PC-3 (cell line): ENCODE results near the gene PRR14L. TPM values are rescaled to one million over a fixed set of nuclear protein-coding genes. Genes with fewer than 3 reads are reported as not detected.
"Not testable (repeated sequence)": the region's sequence is repeated elsewhere in the genome, so short reads cannot be mapped to it uniquely, and the experiment has no call there.

Experiments used
- ATAC-seq: fragments of 200-7000 bp; cut with Tn5 transposase; 2 replicates; pipeline ENCODE4 v1.9.1; 2020; ENCODE audit warnings: mild to moderate bottlenecking, moderate library complexity
- BruUV-seq: library from RNA; stranded (reverse); fragments of 400-500 nt; replicated peaks from 2 replicates; lab custom pipeline; 2021; lab: Mats Ljungman, UMichigan
- CTCF ChIA-PET: fragments of 300-600 bp; sonication (Branson Sonifier 250); formaldehyde crosslinking; loops from one replicate; lab custom pipeline; 2022; ENCODE audit warnings: antibody characterized with exemption; lab: Charles Lee
- POLR2A ChIA-PET: fragments of 300-600 bp; sonication (Branson Sonifier 250); formaldehyde crosslinking; loops from one replicate; lab custom pipeline; 2022; ENCODE audit warnings: antibody characterized with exemption; ENCODE audit not compliant: unreplicated experiment; lab: Charles Lee
- DNase-seq: peaks from one replicate; pipeline ENCODE4 v3.0.0-alpha.2; 2015
- H2AFZ ChIP-seq: fragments of 300-600 bp; sonication (generic); 2 replicates; pipeline ENCODE4 v1.6.0; 2016; ENCODE audit warnings: antibody characterized with exemption, low read length
- H3F3A ChIP-seq: fragments of 300-600 bp; sonication (generic); one replicate; pipeline ENCODE4 v1.6.0; 2017; ENCODE audit warnings: antibody characterized with exemption, low read length, control low read depth, mild to moderate bottlenecking; ENCODE audit not compliant: unreplicated experiment
- H3K27ac ChIP-seq: fragments of 300-600 bp; sonication (generic); 2 replicates; pipeline ENCODE4 v1.5.1; 2016; ENCODE audit warnings: mild to moderate bottlenecking, low read length
- H3K27me3 ChIP-seq: fragments of 300-600 bp; sonication (generic); 2 replicates; pipeline ENCODE4 v1.6.1; 2016; ENCODE audit warnings: low read length, mixed read lengths
- H3K36me3 ChIP-seq: fragments of 300-600 bp; sonication (generic); 2 replicates; pipeline ENCODE4 v1.6.1; 2016; ENCODE audit warnings: low read depth, mixed run types, low read length, mixed read lengths
- H3K4me1 ChIP-seq: fragments of 300-600 bp; sonication (generic); 2 replicates; pipeline ENCODE4 v1.5.1; 2016; ENCODE audit warnings: low read length; ENCODE audit not compliant: insufficient read depth
- H3K4me2 ChIP-seq: fragments of 300-600 bp; sonication (generic); 2 replicates; pipeline ENCODE4 v1.6.0; 2016; ENCODE audit warnings: low read length
- H3K4me3 ChIP-seq: fragments of 300-600 bp; sonication (generic); 2 replicates; pipeline ENCODE4 v1.5.1; 2016; ENCODE audit warnings: mild to moderate bottlenecking, low read length, mixed read lengths
- H3K79me2 ChIP-seq: fragments of 300-600 bp; sonication (generic); 2 replicates; pipeline ENCODE4 v1.6.1; 2017; ENCODE audit warnings: low read length, mixed read lengths
- H3K9ac ChIP-seq: fragments of 300-600 bp; sonication (generic); 2 replicates; pipeline ENCODE4 v1.6.0; 2016; ENCODE audit warnings: mild to moderate bottlenecking, low read length
- H3K9me2 ChIP-seq: fragments of 300-600 bp; sonication (generic); replicated peaks from 2 replicates; pipeline ENCODE4 v1.6.1; 2016; ENCODE audit warnings: mixed run types, low read length, mixed read lengths
- H3K9me3 ChIP-seq: fragments of 300-600 bp; sonication (generic); 2 replicates; pipeline ENCODE4 v1.6.1; 2016; ENCODE audit warnings: low read length, mixed read lengths
- H4K20me1 ChIP-seq: fragments of 300-600 bp; sonication (generic); 2 replicates; pipeline ENCODE4 v1.6.1; 2016; ENCODE audit warnings: low read length, mixed read lengths
- EZH2 ChIP-seq: fragments of 300-600 bp; sonication (generic); IDR thresholded peaks from one replicate; pipeline ENCODE4 v1.6.1; 2017; ENCODE audit warnings: antibody characterized with exemption, mild to moderate bottlenecking, low read length; ENCODE audit not compliant: unreplicated experiment
- EZH2phosphoT487 ChIP-seq: fragments of 300-600 bp; sonication (generic); IDR thresholded peaks from 2 replicates; pipeline ENCODE4 v1.6.1; 2018; ENCODE audit warnings: mild to moderate bottlenecking, antibody characterized with exemption, low read length, borderline replicate concordance
- intact Hi-C: fragments of 100-400 bp; cut with micrococcal nuclease; formaldehyde crosslinking; loops from 2 replicates; pipeline ENCODE4 v1.9.0; 2023
- total RNA-seq: library from RNA; depleted of rRNA; stranded (reverse); fragments of >200 nt; gene quantifications from 2 replicates; pipeline ENCODE4 v1.2.3, GENCODE V29; 2014
- TF ChIP-seq, protein P1 (sequence below): fragments of 300-600 bp; sonication (generic); conservative IDR thresholded peaks from 2 replicates; pipeline ENCODE4 v1.5.1; 2017; ENCODE audit warnings: antibody characterized with exemption, low read depth, mild to moderate bottlenecking, low read length

PRR14L gene
- total RNA-seq, 1 experiment from 2014 or later = 9.3 TPM

DNA sequence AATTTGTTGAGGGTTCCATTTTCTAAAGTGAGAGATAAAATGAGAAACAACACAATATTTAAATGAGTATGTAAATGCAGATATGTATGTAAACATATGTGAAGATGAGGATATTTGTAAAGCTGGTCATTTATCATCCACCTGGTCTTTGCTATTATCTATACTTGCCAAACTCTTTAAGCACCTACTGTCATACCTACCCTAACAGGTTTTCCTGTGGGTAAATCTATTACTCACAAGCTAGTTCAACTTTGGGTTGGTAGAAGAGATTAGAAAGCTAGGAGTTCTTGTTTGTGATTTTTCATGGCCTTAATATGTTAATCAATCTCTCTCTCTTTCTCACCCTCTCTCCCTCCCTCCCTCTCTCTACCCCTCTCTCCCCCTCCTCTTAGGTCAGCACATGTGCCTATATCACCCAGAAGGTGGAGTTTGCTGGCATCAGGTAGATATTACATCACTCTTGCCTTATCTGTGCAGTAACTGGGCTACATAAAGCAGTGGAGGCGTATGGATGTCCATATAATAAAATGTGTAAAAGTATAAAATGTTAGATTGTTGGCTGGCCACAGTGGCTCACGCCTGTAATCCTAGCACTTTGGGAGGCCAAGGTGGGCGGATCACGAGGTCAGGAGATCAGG lies 18.6 kb upstream of the PRR14L start:
- intact Hi-C loops = loop anchor here (10.0 kb wide), 1 partner anchor 56 kb away; no protein-coding TSS in a partner anchor
- peak; percentile 18 for DNase-seq
- Histone ChIP-seq H3K9me2 (no peaks in the 10 kb centered on the region), H3K36me3 (peaks cover 3% of the 10 kb centered on the region; the same call in 1 of the 2 replicates), H3K27me3 (no peaks in the 10 kb centered on the region), H3K4me1 (no peaks in the 10 kb centered on the region), H3K27ac (no peak overlapping the region), H3K79me2 (no peaks in the 10 kb centered on the region), H3K9ac (no peak overlapping the region), H3K4me3 (no peak overlapping the region), H3K9me3 (no peaks in the 10 kb centered on the region), H2AFZ (no peak overlapping the region), H3F3A (no peaks in the 10 kb centered on the region), H4K20me1 (no peaks in the 10 kb centered on the region), H3K4me2 (no peak overlapping the region)
- ChIA-PET CTCF (no interaction called here), POLR2A (no interaction called here)
- no peak; the same call in 1 of the 2 replicates for ATAC-seq
- no TSS peak for BruUV-seq
- TF ChIP-seq, protein P1, sequence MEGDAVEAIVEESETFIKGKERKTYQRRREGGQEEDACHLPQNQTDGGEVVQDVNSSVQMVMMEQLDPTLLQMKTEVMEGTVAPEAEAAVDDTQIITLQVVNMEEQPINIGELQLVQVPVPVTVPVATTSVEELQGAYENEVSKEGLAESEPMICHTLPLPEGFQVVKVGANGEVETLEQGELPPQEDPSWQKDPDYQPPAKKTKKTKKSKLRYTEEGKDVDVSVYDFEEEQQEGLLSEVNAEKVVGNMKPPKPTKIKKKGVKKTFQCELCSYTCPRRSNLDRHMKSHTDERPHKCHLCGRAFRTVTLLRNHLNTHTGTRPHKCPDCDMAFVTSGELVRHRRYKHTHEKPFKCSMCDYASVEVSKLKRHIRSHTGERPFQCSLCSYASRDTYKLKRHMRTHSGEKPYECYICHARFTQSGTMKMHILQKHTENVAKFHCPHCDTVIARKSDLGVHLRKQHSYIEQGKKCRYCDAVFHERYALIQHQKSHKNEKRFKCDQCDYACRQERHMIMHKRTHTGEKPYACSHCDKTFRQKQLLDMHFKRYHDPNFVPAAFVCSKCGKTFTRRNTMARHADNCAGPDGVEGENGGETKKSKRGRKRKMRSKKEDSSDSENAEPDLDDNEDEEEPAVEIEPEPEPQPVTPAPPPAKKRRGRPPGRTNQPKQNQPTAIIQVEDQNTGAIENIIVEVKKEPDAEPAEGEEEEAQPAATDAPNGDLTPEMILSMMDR = no peak
- TF ChIP-seq EZH2phosphoT487 = no peak
- TF ChIP-seq EZH2 = no peak

DNA sequence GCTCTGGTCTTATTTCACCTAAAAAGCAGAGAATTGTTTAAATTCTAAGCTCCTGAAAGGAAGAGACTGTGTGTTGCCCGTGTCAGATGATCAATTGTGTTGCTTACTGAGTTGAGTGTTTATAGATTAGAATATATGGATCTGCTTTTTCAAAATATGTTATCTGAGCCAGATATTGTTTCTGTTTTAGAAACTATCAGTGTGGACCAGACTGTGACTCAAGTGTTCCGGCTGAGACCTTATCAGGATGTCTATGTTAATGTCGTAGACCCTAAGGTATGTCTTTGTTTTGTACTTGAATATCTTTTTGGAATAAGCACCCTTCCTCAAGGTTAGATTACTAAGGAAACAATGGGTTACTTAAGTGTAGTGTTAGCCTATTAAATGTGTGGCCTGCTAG lies 14.9 kb upstream of the PRR14L start:
- ChIA-PET POLR2A (no interaction called here), CTCF (no interaction called here)
- Histone ChIP-seq H3K9ac (no peak overlapping the region), H3K9me3 (no peaks in the 10 kb centered on the region), H3K36me3 (peaks cover 3% of the 10 kb centered on the region; the same call in 1 of the 2 replicates), H3K4me2 (no peak overlapping the region), H3K9me2 (no peaks in the 10 kb centered on the region), H3K4me1 (no peaks in the 10 kb centered on the region), H3K27me3 (no peaks in the 10 kb centered on the region), H4K20me1 (no peaks in the 10 kb centered on the region), H2AFZ (no peak overlapping the region), H3K79me2 (no peaks in the 10 kb centered on the region), H3K27ac (no peak overlapping the region), H3K4me3 (no peak overlapping the region), H3F3A (no peaks in the 10 kb centered on the region)
- ATAC-seq = no peak
- no TSS peak for BruUV-seq
- intact Hi-C loops = loop anchor here (10.0 kb wide), 1 partner anchor 60 kb away; no protein-coding TSS in a partner anchor
- TF ChIP-seq, protein P1 = no peak
- TF ChIP-seq EZH2phosphoT487 = no peak
- DNase-seq = no peak

DNA sequence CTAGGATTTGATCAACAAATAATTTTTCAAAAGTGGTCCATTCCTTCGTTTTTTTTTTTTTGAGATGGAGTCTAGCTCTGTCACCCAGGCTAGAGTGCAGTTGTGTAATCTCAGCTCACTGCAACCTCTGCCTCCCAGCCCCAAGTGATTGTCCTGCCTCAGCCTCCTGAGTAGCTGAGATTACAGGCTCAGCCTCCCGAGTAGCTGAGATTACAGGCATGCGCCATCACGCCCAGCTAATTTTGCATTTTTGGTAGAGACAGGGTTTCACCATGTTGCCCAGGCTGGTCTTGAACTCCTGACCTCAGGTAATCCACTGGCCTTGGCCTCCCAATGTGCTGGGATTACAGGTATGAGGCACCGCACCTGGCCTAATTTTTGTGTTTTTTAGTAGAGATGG lies 8.9 kb upstream of the PRR14L start:
- H3K9me3 ChIP-seq, H3K4me2 ChIP-seq, DNase-seq, H3K36me3 ChIP-seq, H3K4me3 ChIP-seq, H3K4me1 ChIP-seq, H4K20me1 ChIP-seq, intact Hi-C loops, H2AFZ ChIP-seq, H3K9ac ChIP-seq, H3K27ac ChIP-seq, H3K27me3 ChIP-seq, H3F3A ChIP-seq, BruUV-seq, H3K9me2 ChIP-seq, ATAC-seq: not testable (repeated sequence)
- peaks cover 21% of the 10 kb centered on the region for H3K79me2 ChIP-seq
- POLR2A ChIA-PET = interaction anchor here (0.6 kb wide), 1 partner anchor 25 kb away, joined by 3 read pairs; no protein-coding TSS in a partner anchor
- CTCF ChIA-PET = interaction anchor here (0.5 kb wide), 1 partner anchor 112 kb away, joined by 3 read pairs; no protein-coding TSS in a partner anchor
